ENCODE measurements around the gene GOLGA2.

- TF ChIP-seq POLR2A (IDR thresholded peaks at IDR 0.05; ENCODE audit: low read depth, low read length) (no peak), POLR2AphosphoS5 (IDR thresholded peaks at IDR 0.05; ENCODE audit: low read depth, low read length) (no peak)
Observed at GRCh38 chr9:128243215-128244018, 32.4 kb downstream of the GOLGA2 start.

All from GM12892 (cell line).